Calu3 (cell line): ENCODE measurements around the gene USP37. TPM values are rescaled to one million over a fixed set of nuclear protein-coding genes. Genes with fewer than 3 reads are reported as not detected.

Experiments used
- BruUV-seq: library from RNA; stranded (reverse); fragments of 400-500 nt; replicated peaks from 2 replicates; lab custom pipeline; 2021; lab: Mats Ljungman, UMichigan
- CTCF ChIA-PET: fragments of 300-600 bp; sonication (Branson Sonifier 250); formaldehyde crosslinking; loops from one replicate; lab custom pipeline; 2022; ENCODE audit warnings: antibody characterized with exemption; lab: Charles Lee
- DNase-seq: peaks from one replicate; pipeline ENCODE4 v3.0.0; 2022
- H3K27ac Mint-ChIP-seq: one replicate; pipeline ENCODE4 v1.8.0; 2022; ENCODE audit warnings: mixed read lengths; ENCODE audit not compliant: unreplicated experiment
- H3K27me3 Mint-ChIP-seq: one replicate; pipeline ENCODE4 v1.8.0; 2022; ENCODE audit warnings: mixed read lengths; ENCODE audit not compliant: unreplicated experiment
- H3K36me3 Mint-ChIP-seq: one replicate; pipeline ENCODE4 v1.8.0; 2022; ENCODE audit warnings: mild to moderate bottlenecking, moderate library complexity, mixed read lengths; ENCODE audit not compliant: insufficient read depth, unreplicated experiment
- H3K4me1 Mint-ChIP-seq: one replicate; pipeline ENCODE4 v1.8.0; 2022; ENCODE audit warnings: mild to moderate bottlenecking, low read depth, mixed read lengths; ENCODE audit not compliant: unreplicated experiment
- H3K4me3 Mint-ChIP-seq: one replicate; pipeline ENCODE4 v1.8.0; 2022; ENCODE audit warnings: mild to moderate bottlenecking, low read depth, moderate library complexity, mixed read lengths; ENCODE audit not compliant: unreplicated experiment
- H3K9me3 Mint-ChIP-seq: one replicate; pipeline ENCODE4 v1.8.0; 2022; ENCODE audit warnings: low read depth, mixed read lengths; ENCODE audit not compliant: unreplicated experiment
- CTCF ChIP-seq: fragments of 200-600 bp; IDR thresholded peaks from one replicate; pipeline ENCODE4 v1.8.0; 2022; ENCODE audit warnings: antibody characterized with exemption; ENCODE audit not compliant: unreplicated experiment
- intact Hi-C: fragments of 100-400 bp; cut with micrococcal nuclease; formaldehyde crosslinking; loops from one replicate; pipeline ENCODE4 v1.10.0; 2022; ENCODE audit not compliant: unreplicated experiment
- total RNA-seq: library from RNA; stranded (reverse); gene quantifications from 2 replicates; pipeline ENCODE4 v1.2.3, GENCODE V29; 2022

The USP37 gene
- total RNA-seq, 1 experiment from 2014 or later: 27.5 TPM

GRCh38 chr2:218445602-218446001, 122.5 kb downstream of the USP37 start:
- Mint-ChIP-seq H3K9me3 (no peaks in the 10 kb centered on the region), H3K4me1 (peaks cover 33% of the 10 kb centered on the region), H3K4me3 (no peak overlapping the region), H3K36me3 (peaks cover 37% of the 10 kb centered on the region), H3K27me3 (no peaks in the 10 kb centered on the region), H3K27ac (no peak overlapping the region)
- BruUV-seq: no TSS peak
- no peak for TF ChIP-seq CTCF
- DNase-seq: no peak
- CTCF ChIA-PET: interaction anchor here (0.6 kb wide), 1 partner anchor 13 kb away, joined by 5 read pairs; no protein-coding TSS in a partner anchor
- intact Hi-C loops: no loop called here

GRCh38 chr2:218444692-218445357, 123.3 kb downstream of the USP37 start:
- no peak for DNase-seq
- BruUV-seq: no TSS peak
- H3K27me3 Mint-ChIP-seq: no peaks in the 10 kb centered on the region
- TF ChIP-seq CTCF: no peak
- H3K4me3 Mint-ChIP-seq: no peak overlapping the region
- H3K36me3 Mint-ChIP-seq: peaks cover 38% of the 10 kb centered on the region
- intact Hi-C loops: no loop called here
- no peaks in the 10 kb centered on the region for H3K9me3 Mint-ChIP-seq
- CTCF ChIA-PET: no interaction called here
- peaks cover 26% of the 10 kb centered on the region for H3K4me1 Mint-ChIP-seq
- no peak overlapping the region for H3K27ac Mint-ChIP-seq

- H3K27me3 Mint-ChIP-seq: no peaks in the 10 kb centered on the region
- H3K27ac Mint-ChIP-seq: no peak overlapping the region
- no TSS peak for BruUV-seq
- DNase-seq: no peak
- peaks cover 14% of the 10 kb centered on the region for H3K36me3 Mint-ChIP-seq
- H3K4me3 Mint-ChIP-seq: no peak overlapping the region
- intact Hi-C loops: no loop called here
- H3K9me3 Mint-ChIP-seq: no peaks in the 10 kb centered on the region
- TF ChIP-seq CTCF: no peak
- no peaks in the 10 kb centered on the region for H3K4me1 Mint-ChIP-seq
- CTCF ChIA-PET: no interaction called here
Observed at GRCh38 chr2:218438596-218438995, 129.6 kb downstream of the USP37 start.

GRCh38 chr2:218437969-218438368, 130.2 kb downstream of the USP37 start:
- Mint-ChIP-seq H3K36me3 (peaks cover 12% of the 10 kb centered on the region), H3K27me3 (no peaks in the 10 kb centered on the region), H3K27ac (no peak overlapping the region), H3K4me1 (no peaks in the 10 kb centered on the region), H3K4me3 (no peak overlapping the region), H3K9me3 (no peaks in the 10 kb centered on the region)
- BruUV-seq: no TSS peak
- no peak for DNase-seq
- CTCF ChIA-PET: no interaction called here
- TF ChIP-seq CTCF: no peak
- intact Hi-C loops: no loop called here
